Stimulated activated CD4-positive, alpha-beta T cell treated with anti-CD3 and anti-CD28 coated beads, Interleukin-12 subunit alpha, Interleukin-12 subunit beta, amount 100 ng/mL, for 4 hours (primary cell): ENCODE data around the gene RALGPS2.

Experiments used
- DNase-seq: peaks from one replicate; pipeline ENCODE4 v3.0.0-alpha.2; 2020

RALGPS2 gene

GRCh38 chr1:178869119-178869697, 144.2 kb downstream of the RALGPS2 start:
- no peak for DNase-seq

- no peak for DNase-seq
Measured at GRCh38 chr1:178870221-178870620, 145.2 kb downstream of the RALGPS2 start.

- DNase-seq: no peak
Measured at GRCh38 chr1:178870944-178871343, 145.9 kb downstream of the RALGPS2 start, which contains the start of gene ANGPTL1. Gene ANGPTL1 (minus strand): TSS chr1:178871077. CDS start chr1:178865776, 5,301 bp downstream.

GRCh38 chr1:178871551-178872320, 146.7 kb downstream of the RALGPS2 start:
- no peak for DNase-seq

GRCh38 chr1:178874966-178875365, 149.9 kb downstream of the RALGPS2 start:
- no peak for DNase-seq

DNA sequence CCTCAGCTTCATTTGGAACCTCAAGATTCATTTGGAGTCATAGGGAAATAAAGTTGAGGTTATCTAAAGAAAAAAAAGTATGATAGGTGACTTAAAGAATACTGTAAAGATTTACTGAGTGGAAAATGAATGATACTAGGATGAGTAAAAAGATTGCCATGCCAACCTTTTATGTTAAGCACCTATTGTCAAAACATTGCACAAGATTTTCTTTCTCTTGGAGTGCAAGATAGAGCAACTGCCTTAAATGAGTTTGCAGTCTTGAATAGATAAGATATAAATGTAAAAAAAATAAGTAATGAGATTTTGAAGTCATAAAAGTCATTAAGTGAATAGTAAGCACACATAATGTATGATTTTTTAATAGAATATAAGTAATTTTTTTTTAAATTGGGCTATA, 150.9 kb downstream of the RALGPS2 start:
- no peak for DNase-seq

- no peak for DNase-seq
Measured at GRCh38 chr1:178877896-178878295, 152.9 kb downstream of the RALGPS2 start.

GRCh38 chr1:178881950-178882349, 156.9 kb downstream of the RALGPS2 start:
- no peak for DNase-seq

- no peak for DNase-seq
Measured at GRCh38 chr1:178885869-178886268, 160.8 kb downstream of the RALGPS2 start.

- DNase-seq: no peak
Measured at GRCh38 chr1:178886551-178886950, 161.5 kb downstream of the RALGPS2 start.

GRCh38 chr1:178895928-178896327, 170.9 kb downstream of the RALGPS2 start:
- no peak for DNase-seq

GRCh38 chr1:178898401-178898800, 173.4 kb downstream of the RALGPS2 start:
- DNase-seq: no peak

GRCh38 chr1:178899402-178899801, 174.4 kb downstream of the RALGPS2 start:
- DNase-seq: no peak

DNA sequence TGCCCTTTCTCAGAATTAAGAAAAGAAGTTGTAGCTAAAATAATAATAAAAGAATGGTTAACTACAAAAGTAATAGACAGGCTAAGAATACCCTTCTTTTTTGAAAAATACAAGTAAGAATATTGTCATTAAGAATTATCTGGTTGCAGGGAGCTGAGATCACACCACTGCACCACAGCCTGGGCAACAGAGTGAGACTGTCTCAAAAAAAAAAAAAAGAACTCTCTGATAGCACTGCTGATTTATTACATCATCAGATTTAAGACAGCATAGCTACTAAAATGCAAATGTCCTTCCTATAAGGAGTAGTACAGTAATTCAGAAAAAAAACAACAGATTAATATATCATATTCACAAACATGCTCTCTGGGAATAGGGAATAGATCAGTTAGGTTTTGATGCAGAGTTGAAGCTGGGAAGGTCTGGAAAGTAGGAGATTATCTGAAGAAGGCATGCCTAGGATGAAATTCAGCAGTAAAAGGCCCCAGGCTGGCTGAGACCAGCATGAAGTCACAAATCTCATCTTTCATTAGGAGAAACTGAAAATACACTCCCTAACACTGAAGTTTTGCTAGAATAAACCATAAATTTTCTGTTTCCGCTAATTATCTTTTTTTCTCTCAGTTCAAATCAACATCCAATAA, 176.6 kb downstream of the RALGPS2 start:
- no peak for DNase-seq

DNA sequence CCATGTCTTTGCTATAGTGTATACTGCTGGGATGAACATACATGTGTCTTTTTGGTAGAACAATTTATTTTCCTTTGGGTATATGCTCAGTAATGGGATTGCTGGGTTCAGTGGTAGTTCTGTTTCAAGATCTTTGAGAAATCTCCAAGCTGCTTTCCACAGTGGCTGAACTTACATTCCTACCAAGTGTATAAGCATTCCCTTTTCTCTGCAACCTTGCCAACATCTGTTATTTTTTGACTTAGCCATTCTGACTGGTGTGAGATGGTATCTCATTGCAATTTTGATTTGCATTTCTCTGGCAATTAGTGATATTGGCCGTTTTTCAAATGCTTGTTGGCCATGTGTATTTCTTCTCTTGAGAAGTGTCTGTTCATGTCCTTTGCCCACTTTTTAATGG, 183.3 kb downstream of the RALGPS2 start:
- DNase-seq: no peak

DNA sequence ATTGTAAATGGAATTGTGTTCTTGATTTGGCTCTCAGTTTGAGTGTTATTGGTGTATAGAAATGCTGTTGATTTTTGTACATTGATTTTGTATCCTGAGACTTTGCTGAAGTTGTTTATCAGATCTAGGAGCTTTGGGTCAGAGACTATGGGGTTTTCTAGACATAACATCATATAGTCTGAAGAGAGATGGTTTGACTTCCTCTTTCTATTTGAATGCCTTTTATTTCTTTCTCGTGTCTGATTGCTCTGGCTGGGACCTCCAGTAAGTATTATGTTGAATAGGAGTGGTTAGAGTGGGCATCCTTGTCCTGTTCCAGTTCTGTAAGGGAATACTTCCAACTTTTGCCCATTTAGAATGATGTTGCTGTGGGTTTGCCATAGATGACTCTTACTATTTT, 185.0 kb downstream of the RALGPS2 start:
- DNase-seq: no peak

- DNase-seq: no peak
Measured at GRCh38 chr1:178912597-178912996, 187.6 kb downstream of the RALGPS2 start.

DNA sequence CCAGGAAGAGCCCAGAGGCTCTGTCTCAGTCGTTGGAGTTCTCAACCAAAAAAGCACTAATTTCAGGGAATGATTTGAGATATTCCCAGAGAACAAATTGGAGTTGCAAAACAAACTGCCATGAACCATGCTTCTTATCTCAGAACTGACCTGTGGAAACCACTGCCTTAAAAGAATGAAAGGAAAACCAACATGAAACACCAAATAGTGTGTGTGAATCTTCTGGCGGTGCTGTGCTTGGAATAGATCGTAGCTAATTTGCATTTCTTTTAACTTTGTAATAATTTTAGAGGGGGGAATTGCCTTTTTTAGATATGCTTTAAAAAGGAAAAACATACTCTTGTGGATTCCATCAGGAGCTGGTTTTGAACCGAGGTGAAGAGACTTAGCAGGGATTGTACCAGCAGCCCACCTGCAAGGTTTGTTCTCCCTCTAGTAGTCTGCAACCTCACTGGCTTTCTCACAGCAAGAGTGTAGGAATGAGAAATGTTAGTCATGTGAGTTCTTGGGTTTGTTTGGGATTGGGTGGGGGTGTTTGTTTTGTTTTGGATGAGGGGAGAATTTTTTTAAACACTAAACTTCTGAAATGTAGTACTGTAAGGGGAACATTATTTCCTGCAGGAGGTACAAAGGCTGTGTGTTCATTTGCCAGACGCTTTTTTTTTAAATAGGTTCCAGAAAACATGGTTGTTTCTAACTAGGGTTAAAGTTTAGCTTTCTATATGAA, 191.6 kb downstream of the RALGPS2 start:
- no peak for DNase-seq

GRCh38 chr1:178918308-178918707, 193.3 kb downstream of the RALGPS2 start:
- DNase-seq: no peak

- no peak for DNase-seq
Measured at GRCh38 chr1:178918955-178919354, 193.9 kb downstream of the RALGPS2 start.

- no peak for DNase-seq
Measured at GRCh38 chr1:178919581-178919980, 194.5 kb downstream of the RALGPS2 start.

DNA sequence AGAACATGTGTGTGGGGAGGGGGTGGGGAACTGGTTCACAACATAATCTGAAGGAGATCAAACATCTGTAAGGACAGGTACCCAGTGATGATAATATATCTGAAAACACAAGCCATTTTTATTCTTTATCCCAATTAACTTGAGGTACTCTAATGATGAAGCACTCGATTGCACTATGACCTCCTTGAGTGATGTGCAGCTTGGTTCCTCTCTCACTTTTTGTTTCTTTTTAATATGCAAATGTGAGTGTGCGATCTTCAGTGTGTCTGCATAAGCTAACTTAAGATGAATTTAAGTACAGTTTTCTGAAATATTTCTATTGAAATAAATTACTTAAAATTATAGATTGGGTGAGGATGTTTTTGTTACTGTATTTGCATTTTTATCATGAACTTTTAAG, 196.5 kb downstream of the RALGPS2 start:
- no peak for DNase-seq

GRCh38 chr1:178923512-178923911, 198.5 kb downstream of the RALGPS2 start:
- no peak for DNase-seq
